Mesenchymal stem cell (in vitro differentiated cells and primary cell): ENCODE results near the gene DMAP1.
"Not testable (repeated sequence)": the region's sequence is repeated elsewhere in the genome, so short reads cannot be mapped to it uniquely, and the experiment has no call there.

Experiments used
- DNase-seq: peaks from one replicate; pipeline ENCODE4 v3.0.0-alpha.2; 2013
- H2AFZ ChIP-seq: one replicate; pipeline ENCODE4 v1.6.1; 2013; ENCODE audit warnings: low read depth, mild to moderate bottlenecking, control low read depth, inconsistent platforms, low read length, moderate library complexity
- H2AK5ac ChIP-seq: 2 replicates; pipeline ENCODE4 v1.6.1; 2013; ENCODE audit warnings: low read length, moderate library complexity, mild to moderate bottlenecking, inconsistent platforms; ENCODE audit not compliant: severe bottlenecking
- H2BK120ac ChIP-seq: one replicate; pipeline ENCODE4 v1.6.1; 2013; ENCODE audit warnings: low read depth, mild to moderate bottlenecking, inconsistent platforms, low read length, moderate library complexity
- H2BK12ac ChIP-seq, 2 experiments: one replicate each; pipeline ENCODE4 v1.6.1; 2013; ENCODE audit warnings: inconsistent platforms in 2 of 2, low read length in 2 of 2, mild to moderate bottlenecking in 2 of 2, moderate library complexity in 2 of 2, control low read depth in 1 of 2
- H2BK15ac ChIP-seq: one replicate; pipeline ENCODE4 v1.6.1; 2013; ENCODE audit warnings: mild to moderate bottlenecking, low read depth, inconsistent platforms; ENCODE audit not compliant: poor library complexity, severe bottlenecking
- H2BK5ac ChIP-seq: 2 replicates; pipeline ENCODE4 v1.6.1; 2013; ENCODE audit warnings: low read depth, mild to moderate bottlenecking, low read length, control low read depth, inconsistent platforms; ENCODE audit not compliant: poor library complexity, severe bottlenecking
- H3K14ac ChIP-seq, 2 experiments: one replicate each; pipeline ENCODE4 v1.6.1; 2013; ENCODE audit warnings: inconsistent platforms in 2 of 2, low read length in 2 of 2, control low read depth in 1 of 2, mild to moderate bottlenecking in 1 of 2, moderate library complexity in 1 of 2
- H3K18ac ChIP-seq, 2 experiments: one replicate each; pipeline ENCODE4 v1.6.1; 2013; ENCODE audit warnings: inconsistent platforms in 2 of 2, low read length in 2 of 2, control low read depth in 1 of 2, low read depth in 1 of 2, mild to moderate bottlenecking in 1 of 2
- H3K23ac ChIP-seq, 2 experiments: one replicate each; pipeline ENCODE4 v1.6.1; 2013; ENCODE audit warnings: inconsistent platforms in 2 of 2, low read length in 2 of 2, mild to moderate bottlenecking in 2 of 2, moderate library complexity in 2 of 2, control low read depth in 1 of 2
- H3K27ac ChIP-seq: 2 replicates; pipeline ENCODE4 v1.5.1; 2013; ENCODE audit warnings: mild to moderate bottlenecking, moderate library complexity, low read length, control low read depth, inconsistent platforms; ENCODE audit not compliant: poor library complexity, severe bottlenecking
- H3K27me3 ChIP-seq, 2 experiments: 2 replicates each; pipeline versions ENCODE4 v1.6.1 to v1.7.0; 2013; ENCODE audit warnings: low read length in 2 of 2, mild to moderate bottlenecking in 2 of 2, moderate library complexity in 2 of 2, control low read depth in 1 of 2, inconsistent platforms in 1 of 2; ENCODE audit not compliant: control insufficient read depth in 1 of 2, insufficient read depth in 1 of 2
- H3K36me3 ChIP-seq, 2 experiments: 2 replicates each; pipeline versions ENCODE4 v1.6.1 to v1.7.0; 2013; ENCODE audit warnings: low read length in 2 of 2, control low read depth in 1 of 2, inconsistent platforms in 1 of 2, low read depth in 1 of 2, mild to moderate bottlenecking in 1 of 2; ENCODE audit not compliant: insufficient read depth in 2 of 2, control insufficient read depth in 1 of 2
- H3K4ac ChIP-seq, 2 experiments: one replicate each; pipeline ENCODE4 v1.6.1; 2013; ENCODE audit warnings: inconsistent platforms in 2 of 2, low read length in 2 of 2, mild to moderate bottlenecking in 2 of 2, moderate library complexity in 2 of 2, control low read depth in 1 of 2, low read depth in 1 of 2
- H3K4me1 ChIP-seq: 2 replicates; pipeline ENCODE4 v1.6.1; 2013; ENCODE audit warnings: low read depth, low read length, control low read depth; ENCODE audit not compliant: control insufficient read depth, insufficient read depth
- H3K4me2 ChIP-seq: 2 replicates; pipeline ENCODE4 v1.6.1; 2013; ENCODE audit warnings: low read length, mild to moderate bottlenecking, inconsistent platforms; ENCODE audit not compliant: poor library complexity, severe bottlenecking
- H3K4me3 ChIP-seq, 2 experiments: 2 replicates each; pipeline versions ENCODE4 v1.5.1 to v1.7.0; 2013; ENCODE audit warnings: low read length in 2 of 2, mild to moderate bottlenecking in 2 of 2, control low read depth in 1 of 2, low read depth in 1 of 2; ENCODE audit not compliant: insufficient read depth in 1 of 2
- H3K79me1 ChIP-seq: replicated peaks from 2 replicates; pipeline ENCODE4 v1.6.1; 2013; ENCODE audit warnings: mild to moderate bottlenecking, control low read depth, low read length, inconsistent platforms; ENCODE audit not compliant: poor library complexity, severe bottlenecking
- H3K9ac ChIP-seq: 2 replicates; pipeline ENCODE4 v1.7.0; 2013; ENCODE audit warnings: mild to moderate bottlenecking, low read length, moderate library complexity
- H3K9me3 ChIP-seq: 2 replicates; pipeline ENCODE4 v1.7.0; 2013; ENCODE audit warnings: mild to moderate bottlenecking, low read length; ENCODE audit not compliant: control insufficient read depth
- H4K8ac ChIP-seq: one replicate; pipeline ENCODE4 v1.6.1; 2013; ENCODE audit warnings: inconsistent platforms, mild to moderate bottlenecking, low read length, moderate library complexity
- H4K91ac ChIP-seq: one replicate; pipeline ENCODE4 v1.6.1; 2013; ENCODE audit warnings: mild to moderate bottlenecking, low read length, inconsistent platforms
- WGBS: methylation state at CpG from one replicate; pipeline ENCODE4 v1.1.7; 2013; ENCODE audit warnings: mixed read lengths; 5-methylcytosine and 5-hydroxymethylcytosine counted together

The DMAP1 gene

GRCh38 chr1:44200336-44200735, 12.9 kb upstream of the DMAP1 start:
- Histone ChIP-seq H3K79me1 (no peaks in the 10 kb centered on the region), H3K4ac (no peak overlapping the region), H3K27ac (no peak overlapping the region), H3K9me3 (no peaks in the 10 kb centered on the region), H2BK15ac (no peak overlapping the region), H2AK5ac (no peak overlapping the region), H2BK120ac (no peak overlapping the region), H3K27me3 (no peaks in the 10 kb centered on the region), H3K4me3 (no peak overlapping the region), H3K4me1 (no peaks in the 10 kb centered on the region), H4K91ac (no peak overlapping the region), H3K14ac (no peak overlapping the region), H3K18ac (no peak overlapping the region), H3K23ac (no peak overlapping the region), H3K4me2 (no peak overlapping the region), H3K36me3 (no peaks in the 10 kb centered on the region), H3K9ac (no peak overlapping the region), H2BK5ac (no peak overlapping the region), H4K8ac (no peak overlapping the region), H2BK12ac (no peak overlapping the region), H2AFZ (no peak overlapping the region)
- no peak for DNase-seq
- 84% methylated on average over 8 of the region's 8 CpGs for WGBS

DNA sequence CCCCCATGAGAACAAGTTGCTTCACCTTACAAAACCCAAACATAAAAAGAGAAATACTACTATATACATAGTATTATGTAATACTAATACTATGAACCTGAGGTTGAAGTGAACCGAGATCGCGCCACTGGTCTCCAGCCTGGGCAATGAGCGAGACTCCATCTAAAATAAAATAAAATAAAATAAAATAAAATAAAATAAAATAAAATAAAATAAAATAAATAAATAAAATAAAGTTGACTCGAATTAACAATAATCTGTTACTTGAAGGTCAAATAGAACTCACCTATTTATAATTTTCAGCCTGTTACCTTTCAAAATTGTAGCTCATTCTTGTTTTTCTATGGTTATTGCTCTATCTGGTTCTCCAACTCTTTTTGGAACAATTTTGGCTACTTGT, 6.7 kb upstream of the DMAP1 start:
- H3K79me1 ChIP-seq, DNase-seq, H2AFZ ChIP-seq, H2BK12ac ChIP-seq, H3K14ac ChIP-seq, H3K4me2 ChIP-seq, H4K8ac ChIP-seq, H4K91ac ChIP-seq, H3K23ac ChIP-seq, H3K27me3 ChIP-seq, H3K9me3 ChIP-seq, H3K4me1 ChIP-seq, H2AK5ac ChIP-seq, H2BK15ac ChIP-seq, H3K36me3 ChIP-seq, H2BK5ac ChIP-seq, H3K18ac ChIP-seq, H3K4me3 ChIP-seq, H3K27ac ChIP-seq, H3K9ac ChIP-seq, H2BK120ac ChIP-seq, H3K4ac ChIP-seq: not testable (repeated sequence)
- WGBS = no CpG with 5 or more reads among the region's 5 CpGs

DNA sequence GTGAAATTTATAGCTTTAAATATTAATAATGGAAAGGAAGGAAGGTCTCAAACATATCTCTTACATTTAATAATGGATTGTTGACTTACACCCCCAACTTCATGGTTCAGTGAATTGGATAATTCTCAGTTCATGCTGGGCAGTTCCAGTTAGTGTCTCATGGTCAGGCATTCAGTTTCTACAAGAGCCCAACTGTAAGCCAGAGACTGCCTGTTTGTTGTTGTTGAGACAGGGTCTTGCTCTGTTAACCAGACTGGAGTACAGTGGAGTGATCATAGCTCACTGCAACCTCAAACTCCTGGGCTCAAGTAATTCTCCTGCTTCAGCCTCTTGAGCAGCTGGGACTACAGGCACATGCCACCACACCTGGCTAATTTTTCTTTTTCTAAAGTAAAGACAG, 5.0 kb upstream of the DMAP1 start:
- Histone ChIP-seq H3K4me3 (no peak overlapping the region), H4K8ac (no peak overlapping the region), H2BK5ac (no peak overlapping the region), H4K91ac (no peak overlapping the region), H3K27ac (no peak overlapping the region), H2AK5ac (no peak overlapping the region), H2BK120ac (no peak overlapping the region), H3K9ac (no peak overlapping the region), H3K9me3 (no peaks in the 10 kb centered on the region), H3K18ac (no peak overlapping the region), H3K23ac (no peak overlapping the region), H3K36me3 (no peaks in the 10 kb centered on the region), H2AFZ (no peak overlapping the region), H2BK15ac (no peak overlapping the region), H3K14ac (no peak overlapping the region), H3K79me1 (no peaks in the 10 kb centered on the region), H3K4ac (no peak overlapping the region), H3K4me1 (peaks cover 6% of the 10 kb centered on the region), H3K4me2 (no peak overlapping the region), H3K27me3 (no peaks in the 10 kb centered on the region), H2BK12ac (no peak overlapping the region)
- no peak for DNase-seq

DNA sequence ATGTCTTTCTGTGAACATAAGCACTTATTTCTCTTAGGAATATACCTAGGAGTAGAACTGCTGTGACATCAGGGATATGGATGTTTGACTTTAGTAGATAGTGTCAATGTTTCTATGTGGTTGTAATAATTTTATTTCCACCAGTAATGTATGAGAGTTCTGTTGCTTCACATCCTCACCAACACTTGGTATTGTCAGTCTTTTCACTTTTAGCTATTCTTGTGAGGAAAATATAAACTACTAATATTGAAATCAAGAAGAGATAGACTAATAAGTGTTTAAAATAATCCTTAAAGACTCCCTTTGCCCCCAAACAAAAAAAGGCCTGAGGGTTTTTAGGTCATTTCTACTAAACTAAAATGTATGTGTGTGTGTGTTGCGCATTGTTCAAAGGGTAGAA, 2.7 kb upstream of the DMAP1 start:
- H2AK5ac ChIP-seq = no peak overlapping the region
- H3K79me1 ChIP-seq = peaks cover 17% of the 10 kb centered on the region
- H3K9ac ChIP-seq = no peak overlapping the region
- no peak overlapping the region for H3K18ac ChIP-seq
- H2BK120ac ChIP-seq = no peak overlapping the region
- no peak overlapping the region for H4K91ac ChIP-seq
- no peak overlapping the region for H3K14ac ChIP-seq
- no peaks in the 10 kb centered on the region for H3K27me3 ChIP-seq
- H2AFZ ChIP-seq = no peak overlapping the region
- no peaks in the 10 kb centered on the region for H3K9me3 ChIP-seq
- H4K8ac ChIP-seq = no peak overlapping the region
- no peak overlapping the region for H3K23ac ChIP-seq
- H3K4me3 ChIP-seq = no peak overlapping the region
- peaks cover 10 to 11% of the 10 kb centered on the region in 2 experiments for H3K36me3 ChIP-seq
- no peak overlapping the region for H3K27ac ChIP-seq
- H2BK15ac ChIP-seq = no peak overlapping the region
- H2BK12ac ChIP-seq = no peak overlapping the region
- H3K4me2 ChIP-seq = no peak overlapping the region
- H3K4ac ChIP-seq = no peak overlapping the region
- 100% methylated on average over 1 of the region's 1 CpG for WGBS
- no peak for DNase-seq
- H3K4me1 ChIP-seq = peaks cover 14% of the 10 kb centered on the region
- H2BK5ac ChIP-seq = no peak overlapping the region
